ENCODE results near the gene EHMT1. TPM values are rescaled to one million over a fixed set of nuclear protein-coding genes. Genes with fewer than 3 reads are reported as not detected.

EHMT1 gene
- total RNA-seq, 1 experiment from 2014 or later: 85.4 TPM

DNA sequence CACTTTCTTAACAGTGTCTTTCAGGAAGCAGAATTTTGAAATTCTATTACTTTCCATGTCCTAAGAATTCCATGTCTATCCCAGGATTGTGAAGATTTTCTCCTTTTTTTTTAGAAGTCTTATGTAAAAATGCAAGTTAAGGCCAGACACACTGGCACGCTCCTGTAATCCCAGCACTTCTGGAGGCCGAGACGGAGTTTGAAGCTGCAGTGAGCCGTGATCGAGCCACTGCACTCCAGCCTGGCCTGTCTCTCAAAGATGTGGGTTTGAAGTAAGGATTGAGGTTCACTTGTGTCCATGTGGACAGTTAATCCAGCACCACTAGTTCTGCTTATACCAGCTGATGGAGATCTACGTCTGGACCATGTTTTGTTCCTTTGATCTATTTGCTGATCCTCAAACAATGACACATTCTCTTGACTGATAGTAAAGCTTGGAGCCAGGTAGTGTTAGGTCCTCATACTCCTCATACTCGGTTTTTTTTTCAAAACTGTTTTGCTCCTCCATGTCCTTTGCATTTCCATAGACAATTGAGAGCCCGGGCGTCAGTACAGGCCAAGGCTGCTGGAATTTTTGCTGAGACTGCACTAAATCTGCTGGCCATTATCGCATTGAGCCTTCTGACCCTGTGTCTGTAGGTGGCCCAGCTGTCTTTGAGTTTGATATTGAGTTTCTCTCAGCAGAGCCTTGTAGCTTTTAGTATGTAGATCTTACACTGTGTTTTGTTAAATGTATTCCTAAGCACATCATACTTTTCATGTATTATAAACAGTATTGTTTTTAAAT lies 205.4 kb downstream of the EHMT1 start:
- DNase-seq (ENCODE audit: low spot score): no peak

DNA sequence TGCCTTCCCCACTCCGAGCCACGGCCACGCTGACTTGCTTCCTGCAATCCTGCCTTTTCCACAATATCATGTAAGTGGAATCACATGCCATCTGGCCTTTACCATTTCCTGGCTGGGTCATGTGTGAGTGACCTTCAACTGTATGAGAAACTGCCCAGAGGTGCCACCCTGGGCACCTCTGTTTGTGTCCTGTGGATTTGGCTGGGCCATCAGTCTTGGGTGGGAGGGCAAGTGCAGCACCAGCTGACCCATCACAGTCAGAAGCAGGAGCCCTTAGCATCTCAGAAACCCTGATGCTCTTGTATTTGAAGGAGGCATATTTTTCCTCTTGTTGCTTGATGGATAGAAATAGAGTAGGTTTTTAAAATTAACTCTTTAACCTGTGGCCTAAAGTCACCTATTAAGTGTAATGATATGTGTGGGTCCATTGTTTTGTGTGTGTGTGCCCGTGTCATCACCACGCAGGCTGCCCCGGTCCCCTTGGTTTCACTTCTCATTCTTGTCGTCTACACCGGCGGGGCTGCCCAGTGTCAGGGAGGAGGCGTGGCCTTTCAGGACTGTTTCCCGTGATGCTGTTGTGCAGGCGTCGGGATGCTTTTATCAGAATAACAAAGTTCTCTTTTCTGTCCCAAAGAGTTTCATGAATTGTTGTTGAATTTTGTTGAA lies 206.7 kb downstream of the EHMT1 start:
- DNase-seq (ENCODE audit: low spot score): no peak

DNA sequence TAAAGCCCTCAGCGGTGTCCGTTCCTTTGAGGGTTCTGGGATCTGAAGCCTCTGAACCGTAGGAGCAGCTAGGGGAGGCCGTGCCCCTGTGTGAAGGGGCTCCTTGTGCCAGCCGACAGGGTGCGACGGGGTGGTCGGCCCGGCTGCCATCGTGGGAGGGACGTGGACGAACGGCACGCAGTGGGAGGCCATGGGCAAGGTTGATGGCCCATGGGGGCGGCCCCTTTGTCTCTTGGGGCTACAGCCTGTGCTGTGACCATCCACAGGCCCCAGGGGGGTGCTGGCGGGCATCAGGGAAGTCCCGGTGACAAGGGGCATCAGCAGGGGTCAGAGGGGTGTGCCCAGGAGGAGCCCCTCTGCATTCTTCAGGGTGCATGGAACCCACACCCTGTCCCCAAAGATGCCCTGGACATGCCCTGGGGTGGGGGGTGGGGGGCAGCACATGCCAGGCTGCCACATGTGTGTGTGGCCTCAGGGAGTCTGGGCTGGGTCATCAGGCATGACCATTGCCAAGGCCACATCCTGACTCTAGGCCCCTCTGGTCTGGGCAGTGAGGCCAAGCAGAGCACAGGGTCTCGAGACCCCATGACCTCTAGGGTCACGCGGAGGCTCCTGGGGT lies 209.2 kb downstream of the EHMT1 start:
- DNase-seq (ENCODE audit: low spot score): no peak

DNA sequence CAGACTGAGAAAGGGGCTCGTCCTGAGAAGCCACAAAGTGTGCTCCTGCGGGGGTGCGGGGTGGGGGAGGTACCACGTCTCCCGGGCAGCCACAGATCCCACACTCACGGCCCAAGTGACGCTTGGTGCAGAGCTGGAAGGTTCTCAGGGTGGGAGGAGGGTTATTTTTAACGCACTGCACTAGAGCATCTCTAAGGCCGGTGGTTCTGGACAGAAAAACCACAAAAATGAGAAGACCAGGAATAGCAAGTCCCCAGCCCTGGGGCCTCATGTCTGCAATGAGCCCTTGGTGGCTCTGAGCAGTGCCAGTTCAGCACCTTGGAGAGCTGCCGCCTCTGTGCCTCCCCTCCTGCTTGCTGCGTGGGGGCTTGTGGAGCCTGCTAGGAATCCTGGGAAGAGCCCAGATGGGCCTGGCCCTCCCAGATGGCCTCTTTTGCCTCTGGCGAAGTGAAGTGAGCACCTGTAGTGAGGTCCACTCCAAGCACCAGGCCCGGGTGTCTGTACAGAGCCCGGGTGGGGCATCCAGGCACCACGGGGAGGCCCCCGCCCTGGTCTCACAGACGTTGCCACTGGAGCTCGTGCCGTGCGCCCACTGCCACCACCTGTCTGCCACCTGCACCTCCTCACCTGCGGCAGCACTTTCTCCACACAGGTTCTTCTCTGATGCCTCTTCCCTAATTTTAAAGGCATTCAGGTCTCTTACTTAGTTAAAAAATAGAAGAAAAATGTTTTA lies 209.9 kb downstream of the EHMT1 start:
- peak; percentile 17 for DNase-seq (ENCODE audit: low spot score)

DNA sequence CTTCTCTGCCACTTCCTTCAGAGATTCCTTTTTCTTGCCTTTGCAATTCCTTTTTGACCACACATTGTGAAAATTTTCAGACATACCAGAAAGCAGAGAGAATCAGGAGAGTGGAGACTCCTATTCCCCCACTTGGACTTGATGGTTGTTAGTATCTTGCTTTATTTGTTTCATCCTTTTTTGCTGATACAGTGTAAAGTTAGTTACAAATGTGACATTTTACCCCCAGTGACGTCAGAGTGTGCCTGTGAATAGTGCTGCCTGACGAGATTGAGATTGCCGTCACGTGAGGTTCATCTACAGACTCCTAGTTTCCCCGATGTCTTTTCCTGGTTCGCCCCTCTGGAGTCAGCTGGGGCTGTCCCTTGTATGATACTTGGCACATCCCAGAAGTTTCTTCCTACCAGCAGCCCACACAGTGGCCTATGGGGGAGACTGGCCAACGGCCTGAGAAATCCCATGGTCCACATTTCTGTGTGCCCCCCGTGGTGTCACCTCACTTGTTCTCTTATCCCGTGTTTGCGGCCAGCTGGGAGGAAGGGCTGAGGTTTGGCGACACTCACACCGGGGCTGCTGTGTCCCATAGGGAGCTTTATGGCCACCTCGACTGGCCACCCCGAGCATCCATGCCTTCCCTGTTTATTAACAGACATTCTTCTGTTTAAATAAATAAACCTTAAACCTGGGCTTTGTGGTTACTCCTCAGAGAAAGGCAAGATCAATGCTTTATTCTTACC lies 210.6 kb downstream of the EHMT1 start:
- DNase-seq (ENCODE audit: low spot score): no peak

DNA sequence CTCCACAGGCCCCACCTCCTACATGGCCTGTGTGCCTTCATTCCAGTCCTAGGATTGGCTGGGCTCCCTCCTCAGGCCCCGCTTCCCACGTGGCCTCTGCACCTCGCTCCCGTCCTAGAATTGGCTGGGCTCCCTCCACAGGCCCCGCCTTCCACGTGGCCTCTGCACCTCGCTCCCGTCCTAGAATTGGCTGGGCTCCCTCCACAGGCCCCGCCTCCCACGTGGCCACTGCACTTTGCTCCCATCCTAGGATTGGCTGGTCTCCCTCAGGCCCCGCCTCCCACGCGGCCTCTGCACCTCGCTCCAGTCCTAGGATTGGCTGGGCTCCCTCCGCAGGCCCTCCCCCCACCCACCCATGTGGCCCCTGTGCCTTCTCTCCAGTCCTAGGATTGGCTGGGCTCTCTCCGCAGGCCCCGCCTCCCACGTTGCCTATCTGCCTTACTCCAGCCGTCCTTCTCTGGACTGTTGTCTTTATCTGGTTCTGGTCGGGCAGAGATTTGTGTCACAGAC lies 213.4 kb downstream of the EHMT1 start:
- no peak for DNase-seq (ENCODE audit: low spot score)

DNA sequence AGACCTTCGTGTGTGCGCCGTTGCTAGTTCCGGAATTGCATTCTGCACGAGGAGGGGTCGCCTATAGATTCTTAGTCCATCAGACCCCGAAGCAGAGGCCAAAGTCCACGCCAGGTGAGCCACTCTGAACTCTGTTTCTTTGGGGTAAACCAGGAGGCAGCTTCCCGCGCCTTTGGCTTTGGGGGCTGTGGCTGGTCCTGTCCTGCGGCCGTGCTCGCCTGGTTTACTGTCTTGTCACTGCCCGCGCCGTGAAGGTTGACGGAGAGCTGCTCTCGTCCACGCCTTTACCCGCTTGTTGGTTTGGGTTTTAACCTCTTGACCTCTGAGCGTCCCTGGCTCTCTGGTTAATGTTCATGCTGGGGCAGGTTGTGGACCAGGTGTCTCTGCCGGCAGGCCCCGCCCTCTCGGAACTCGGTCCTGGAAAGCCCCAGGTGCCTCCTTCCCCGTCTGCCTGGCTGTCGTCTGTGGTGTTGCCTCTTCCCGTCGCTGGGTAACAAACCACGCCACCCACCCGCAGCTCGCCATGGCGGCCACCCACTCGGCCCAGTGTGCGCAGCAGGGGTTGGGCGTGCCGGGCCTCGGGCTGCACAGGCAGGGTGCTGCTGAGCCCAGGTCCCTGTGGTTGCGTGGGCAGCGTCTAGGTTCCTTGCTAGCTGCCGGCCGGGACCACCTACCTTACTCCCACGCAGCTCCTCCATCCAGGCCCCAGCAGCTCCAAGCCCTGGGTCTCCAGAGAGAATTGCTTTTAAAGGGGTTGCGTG lies 214.2 kb downstream of the EHMT1 start:
- DNase-seq (ENCODE audit: low spot score): no peak

DNA sequence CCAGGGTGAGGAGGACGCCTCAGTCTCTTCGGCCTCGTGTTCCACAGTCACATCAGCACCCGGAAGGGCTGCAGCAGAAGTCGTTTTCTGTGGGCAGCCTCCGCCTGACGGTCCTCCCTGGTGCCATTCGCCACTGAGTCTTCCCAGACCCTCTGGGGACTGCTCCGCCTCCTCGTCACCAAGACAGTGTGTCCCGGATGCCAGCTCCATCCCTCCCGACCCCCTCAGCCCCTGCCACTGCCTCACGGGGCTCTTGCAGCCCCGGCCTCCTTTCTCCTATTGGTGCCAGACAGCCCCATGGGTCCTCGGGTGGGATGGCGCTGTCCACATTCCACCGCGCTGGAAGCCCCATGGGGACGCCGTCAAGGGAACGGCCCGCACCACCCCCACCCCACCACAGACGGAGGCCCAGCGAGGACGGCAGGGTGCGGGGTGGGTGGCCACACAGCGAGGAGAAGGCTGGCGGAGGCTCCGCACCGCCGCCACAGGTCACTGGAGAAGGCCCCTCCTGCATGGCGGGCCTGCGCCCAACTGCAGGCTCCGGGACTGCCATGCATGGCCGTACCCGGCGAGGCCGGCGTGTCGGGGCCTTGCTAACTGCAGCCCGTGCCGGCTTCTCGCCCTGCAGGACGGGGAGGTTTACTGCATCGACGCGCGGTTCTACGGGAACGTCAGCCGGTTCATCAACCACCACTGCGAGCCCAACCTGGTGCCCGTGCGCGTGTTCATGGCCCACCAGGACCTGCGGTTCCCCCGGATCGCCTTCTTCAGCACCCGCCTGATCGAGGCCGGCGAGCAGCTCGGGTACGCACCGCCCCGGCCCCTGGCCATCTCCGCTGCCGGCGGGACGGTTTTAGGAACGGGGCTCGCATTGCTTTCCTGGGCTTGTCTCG lies 215.2 kb downstream of the EHMT1 start:
- DNase-seq (ENCODE audit: low spot score): no peak

DNA sequence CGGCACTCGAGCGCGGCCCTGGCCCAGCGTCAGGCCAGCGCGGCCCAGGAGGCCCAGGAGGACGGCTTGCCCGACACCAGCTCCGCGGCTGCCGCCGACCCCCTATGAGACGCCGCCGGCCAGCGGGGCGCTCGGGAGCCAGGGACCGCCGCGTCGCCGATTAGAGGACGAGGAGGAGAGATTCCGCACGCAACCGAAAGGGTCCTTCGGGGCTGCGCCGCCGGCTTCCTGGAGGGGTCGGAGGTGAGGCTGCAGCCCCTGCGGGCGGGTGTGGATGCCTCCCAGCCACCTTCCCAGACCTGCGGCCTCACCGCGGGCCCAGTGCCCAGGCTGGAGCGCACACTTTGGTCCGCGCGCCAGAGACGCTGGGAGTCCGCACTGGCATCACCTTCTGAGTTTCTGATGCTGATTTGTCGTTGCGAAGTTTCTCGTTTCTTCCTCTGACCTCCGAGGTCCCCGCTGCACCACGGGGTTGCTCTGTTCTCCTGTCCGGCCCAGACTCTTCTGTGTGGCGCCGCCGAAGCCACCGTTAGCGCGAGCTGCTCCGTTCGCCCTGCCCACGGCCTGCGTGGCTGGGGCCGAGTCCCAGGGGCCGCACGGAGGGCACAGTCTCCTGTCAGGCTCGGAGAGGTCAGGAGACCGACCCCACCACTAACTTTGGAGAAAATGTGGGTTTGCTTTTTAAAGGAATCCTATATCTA lies 216.2 kb downstream of the EHMT1 start:
- no peak for DNase-seq (ENCODE audit: low spot score)

DNA sequence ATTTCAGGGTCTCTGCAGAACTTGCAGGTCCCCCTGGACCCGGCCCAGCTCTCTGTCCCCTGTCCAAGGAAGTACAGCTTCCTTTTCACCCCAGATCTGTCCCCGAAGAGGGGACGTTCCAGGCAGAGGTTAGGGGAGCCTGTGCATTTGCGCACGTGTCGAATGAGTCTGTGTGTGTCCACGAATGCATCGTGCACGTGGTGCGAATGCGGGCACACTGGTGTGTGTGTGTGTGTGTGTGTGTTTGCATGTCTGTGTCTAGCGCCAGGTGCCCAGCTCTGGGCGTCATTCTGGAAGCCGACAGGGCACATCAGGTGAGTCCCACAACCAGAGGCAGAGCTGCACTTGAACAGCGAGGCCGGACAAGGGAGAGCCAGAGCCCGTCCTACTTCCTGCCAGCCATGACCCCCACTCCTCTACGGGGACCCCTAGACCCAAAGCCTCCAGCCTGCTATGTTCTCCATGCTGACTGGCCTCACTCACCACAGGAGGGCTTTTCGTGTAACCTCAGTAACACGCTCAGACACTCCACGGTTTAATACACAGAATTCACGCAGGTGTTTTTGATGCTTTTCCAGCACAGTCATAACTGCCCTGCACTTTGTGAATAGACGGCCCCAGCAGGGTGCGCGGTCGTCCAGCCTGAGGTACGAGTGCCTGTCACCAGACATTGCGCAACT lies 217.5 kb downstream of the EHMT1 start:
- DNase-seq (ENCODE audit: low spot score): no peak

DNA sequence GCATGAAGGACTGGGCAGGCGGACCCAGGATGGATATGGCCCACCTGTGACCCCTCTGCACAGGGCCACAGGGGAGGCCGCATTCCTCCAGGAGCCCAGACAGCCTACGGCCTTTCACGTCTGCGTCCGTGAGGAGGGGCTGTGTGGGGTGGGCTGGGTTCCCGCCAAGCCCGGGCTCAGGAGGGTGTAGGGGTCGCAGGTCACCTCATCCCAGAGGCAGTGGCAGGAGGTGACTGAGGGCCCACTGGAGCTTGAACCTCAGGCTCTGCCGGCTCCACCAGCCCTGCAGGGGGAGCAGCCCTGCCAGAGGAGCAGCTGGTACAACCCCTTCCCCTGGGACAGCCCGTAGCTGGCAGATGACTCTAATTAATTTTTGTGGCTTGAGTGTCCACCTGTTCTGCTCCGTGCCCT lies 218.0 kb downstream of the EHMT1 start:
- no peak for DNase-seq (ENCODE audit: low spot score)

DNA sequence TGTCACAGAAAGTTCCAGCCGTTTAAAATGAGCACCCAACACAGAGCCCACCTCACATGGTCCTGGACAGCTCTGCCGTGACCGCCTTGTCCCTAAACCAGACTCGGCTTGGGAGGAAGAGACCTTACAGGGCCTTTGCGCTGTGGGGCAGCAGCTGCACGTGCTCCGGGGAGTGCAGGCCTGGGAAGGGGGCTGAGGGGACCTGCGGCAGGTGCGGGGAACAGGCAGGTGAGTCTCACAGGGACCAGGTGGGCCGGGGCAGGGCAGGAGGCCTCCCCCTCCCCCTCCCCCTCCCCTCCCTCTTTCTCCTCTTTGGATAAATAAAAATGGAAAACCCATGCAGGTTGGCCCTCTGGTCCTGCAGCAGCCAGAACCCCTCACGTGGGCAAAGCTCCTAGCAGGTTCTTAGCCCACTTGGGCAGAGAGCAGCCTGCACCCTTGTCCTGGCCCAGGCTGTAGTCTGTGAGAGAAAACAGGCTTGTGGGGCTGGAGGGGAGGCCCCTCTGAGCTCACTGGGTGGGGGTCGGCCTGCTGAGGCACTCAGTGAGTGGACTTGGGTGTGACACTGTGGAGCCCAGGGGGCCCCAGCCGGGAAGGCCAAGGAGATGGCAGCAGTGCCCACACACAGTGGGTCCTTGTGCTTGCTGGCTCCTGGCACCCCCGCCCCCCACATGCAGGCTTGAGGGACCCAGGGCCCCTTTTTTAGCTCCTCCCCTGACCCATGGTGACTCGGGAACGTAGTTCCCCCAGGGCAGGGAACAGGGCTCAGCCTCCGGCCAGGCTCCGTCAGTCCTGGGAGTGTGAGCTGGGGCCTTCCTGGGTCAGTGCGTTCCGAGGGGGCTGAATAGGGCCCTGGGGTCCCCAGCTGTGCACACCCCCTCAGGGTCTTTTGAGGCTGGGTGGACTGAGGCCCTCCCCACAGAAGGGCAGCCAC lies 218.8 kb downstream of the EHMT1 start:
- DNase-seq (ENCODE audit: low spot score): no peak

DNA sequence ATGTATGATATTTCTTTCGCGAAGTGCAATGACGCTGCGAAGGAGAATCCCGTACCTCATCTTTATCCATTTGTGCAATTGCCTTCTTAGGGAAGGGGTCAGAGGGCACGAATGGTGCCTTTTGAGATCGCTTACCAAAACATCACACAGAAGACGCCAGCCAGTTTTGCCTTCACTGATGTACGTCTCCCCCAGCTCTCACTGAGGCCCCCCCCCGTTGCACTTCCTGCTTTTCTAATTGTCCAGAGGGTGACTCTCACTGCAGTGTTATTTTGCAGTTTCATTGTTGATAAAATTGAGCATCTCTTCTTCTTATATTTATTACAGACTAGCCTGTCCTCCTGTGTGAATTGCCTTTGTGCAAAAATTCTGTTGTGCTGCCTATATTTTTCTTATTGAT lies 219.8 kb downstream of the EHMT1 start:
- no peak for DNase-seq (ENCODE audit: low spot score)

DNA sequence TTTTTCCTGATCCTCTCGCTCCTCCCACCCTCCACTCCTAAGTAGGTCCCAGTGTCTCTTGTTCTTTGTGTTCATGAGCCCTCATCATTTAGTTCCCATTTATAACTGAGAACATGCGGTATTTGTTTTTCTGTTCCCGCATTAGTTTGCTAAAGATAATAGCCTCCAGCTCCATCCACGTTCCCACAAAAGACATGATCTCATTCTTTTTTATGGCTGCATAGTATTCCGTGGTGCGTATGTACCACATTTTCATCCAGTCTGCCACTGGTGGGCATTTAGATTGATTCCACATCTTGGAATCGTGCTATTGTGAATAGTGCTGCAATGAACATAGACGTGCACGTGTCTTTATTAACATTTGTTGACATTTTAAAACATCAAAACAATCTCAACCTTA lies 224.6 kb downstream of the EHMT1 start:
- no peak for DNase-seq (ENCODE audit: low spot score)

DNA sequence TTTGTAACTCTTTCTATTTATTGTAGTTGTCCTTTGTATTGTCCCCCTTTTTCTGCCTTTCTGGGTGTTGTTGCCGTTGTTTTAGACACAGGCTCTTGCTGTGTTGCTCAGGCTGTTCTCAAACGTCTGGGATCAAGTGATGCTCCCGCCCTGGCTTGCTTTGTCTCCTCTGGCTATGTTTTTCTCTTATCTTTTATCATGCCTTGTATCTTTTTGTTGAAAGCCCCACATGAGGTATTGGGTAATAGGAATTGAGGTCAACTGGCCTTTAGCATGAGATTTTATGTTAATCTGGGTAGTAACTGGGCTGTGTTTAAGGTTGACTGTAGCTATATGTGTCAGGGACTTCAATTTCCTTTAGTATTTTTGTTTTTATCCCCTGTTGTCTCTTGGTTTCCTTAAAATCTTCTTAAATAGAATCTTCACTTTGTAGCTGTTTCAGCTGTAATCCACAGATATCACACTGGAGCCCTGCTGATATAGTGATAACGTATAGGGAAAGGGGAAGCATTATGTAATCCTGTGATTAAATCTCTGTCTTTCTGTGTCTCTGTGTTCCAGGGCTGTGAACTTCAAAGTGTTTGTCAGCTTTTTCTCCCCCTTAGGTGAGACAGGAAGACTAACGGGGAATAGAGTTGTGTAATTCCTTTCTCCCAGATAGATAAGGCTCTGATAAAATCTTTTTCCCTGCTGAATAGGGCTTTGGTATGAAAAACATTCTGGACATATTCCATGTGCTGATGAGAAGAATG lies 232.9 kb downstream of the EHMT1 start:
- no peak for DNase-seq (ENCODE audit: low spot score)

DNA sequence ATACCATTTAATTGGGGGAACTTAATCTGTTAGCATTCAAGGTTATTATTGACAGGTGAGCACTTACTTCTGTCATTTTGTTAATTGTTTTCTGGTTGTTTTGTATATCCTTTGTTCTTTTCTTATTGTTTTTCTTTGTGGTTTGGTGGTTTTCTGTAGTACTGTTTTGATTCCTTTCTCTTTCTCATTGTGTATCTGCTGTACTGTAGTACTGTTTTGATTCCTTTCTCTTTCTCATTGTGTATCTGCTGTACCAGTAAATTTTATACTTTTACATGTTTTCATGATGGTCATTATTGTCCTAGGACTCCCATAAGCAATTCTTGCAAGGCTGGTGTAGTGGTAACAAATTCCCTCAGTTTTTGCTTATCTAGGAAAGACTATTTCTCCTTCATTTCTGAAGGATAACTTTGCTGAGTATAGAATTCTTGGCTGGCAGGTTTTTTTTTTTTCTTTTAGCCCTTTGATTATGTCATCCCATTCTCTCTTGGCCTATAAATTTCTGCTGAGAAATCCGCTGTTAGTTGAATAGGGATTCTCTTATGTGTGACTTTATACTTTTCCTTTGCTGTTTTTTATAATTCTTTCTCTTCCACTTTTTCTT lies 234.7 kb downstream of the EHMT1 start:
- DNase-seq (ENCODE audit: low spot score): no peak

Data from HT-29 (cell line).